GM12801 (cell line): ENCODE data around the gene PRR5L.

Experiments
- CTCF ChIP-seq: IDR thresholded peaks from one replicate; pipeline ENCODE4 v1.5.1; 2011; ENCODE audit warnings: control low read depth; ENCODE audit not compliant: insufficient read length; ENCODE audit errors: extremely low read depth

Gene PRR5L

GRCh38 chr11:36376888-36377758, 81.0 kb downstream of the PRR5L start:
- TF ChIP-seq CTCF = no peak

GRCh38 chr11:36377759-36378564, 81.9 kb downstream of the PRR5L start:
- TF ChIP-seq CTCF = no peak

GRCh38 chr11:36379653-36380052, 83.6 kb downstream of the PRR5L start:
- TF ChIP-seq CTCF = no peak

- no peak for TF ChIP-seq CTCF
These were observed 84.4 kb downstream of the PRR5L start for GRCh38 chr11:36380296-36381014.

GRCh38 chr11:36381015-36381360, 84.9 kb downstream of the PRR5L start:
- no peak for TF ChIP-seq CTCF

- TF ChIP-seq CTCF = no peak
These were observed 87.1 kb downstream of the PRR5L start for GRCh38 chr11:36383195-36383594.
